Liver (tissue), 9 donors: Measurements from ENCODE around the gene MKRN2. TPM values are rescaled to one million over a fixed set of nuclear protein-coding genes. Genes with fewer than 3 reads are reported as not detected.

Experiments used
- DNase-seq: peaks from one replicate; pipeline ENCODE4 v3.0.0-alpha.2; 2017; ENCODE audit warnings: low spot score
- H3K27ac ChIP-seq, 2 donors: one replicate each; pipeline ENCODE4 v1.7.0; 2013; ENCODE audit warnings: inconsistent platforms in 2 of 2, low read length in 2 of 2, control low read depth in 1 of 2, low read depth in 1 of 2, mild to moderate bottlenecking in 1 of 2
- H3K27me3 ChIP-seq, 4 donors: one replicate each; pipeline versions ENCODE4 v1.6.1 to v1.7.0; 2013; ENCODE audit warnings: low read length in 3 of 4, inconsistent platforms in 1 of 4, mild to moderate bottlenecking in 1 of 4, moderate library complexity in 1 of 4; ENCODE audit not compliant: control insufficient read depth in 4 of 4, insufficient read depth in 4 of 4
- H3K36me3 ChIP-seq, 4 donors: one replicate each; pipeline versions ENCODE4 v1.6.1 to v1.7.0; 2013; ENCODE audit warnings: low read length in 3 of 4, mild to moderate bottlenecking in 3 of 4, low read depth in 1 of 4, moderate library complexity in 1 of 4; ENCODE audit not compliant: control insufficient read depth in 4 of 4, insufficient read depth in 3 of 4
- H3K4me1 ChIP-seq, 4 donors: one replicate each; pipeline versions ENCODE4 v1.6.1 to v1.7.0; 2013; ENCODE audit warnings: low read length in 3 of 4, mild to moderate bottlenecking in 3 of 4, moderate library complexity in 1 of 4; ENCODE audit not compliant: control insufficient read depth in 4 of 4, insufficient read depth in 4 of 4
- H3K4me3 ChIP-seq, 3 donors: one replicate each; pipeline versions ENCODE4 v1.6.1 to v1.7.0; 2013; ENCODE audit warnings: low read length in 3 of 3, control low read depth in 1 of 3, low read depth in 1 of 3, mild to moderate bottlenecking in 1 of 3
- H3K9ac ChIP-seq, 2 donors: one replicate each; pipeline ENCODE4 v1.7.0; 2013; ENCODE audit warnings: low read length in 2 of 2, mild to moderate bottlenecking in 2 of 2, moderate library complexity in 2 of 2, control low read depth in 1 of 2, low read depth in 1 of 2
- H3K9me3 ChIP-seq, 4 donors: one replicate each; pipeline versions ENCODE4 v1.6.1 to v1.7.0; 2013; ENCODE audit warnings: low read length in 3 of 4; ENCODE audit not compliant: control insufficient read depth in 4 of 4
- CTCF ChIP-seq: fragments of 150-350 bp; IDR thresholded peaks from 2 replicates; pipeline ENCODE4 v1.5.1; 2017; ENCODE audit warnings: improper control_type of control experiment, low read depth, low read length; ENCODE audit not compliant: missing input control
- EGR1 ChIP-seq, 2 donors: IDR thresholded peaks; 2 replicates each; pipeline ENCODE4 v1.6.1; 2016 to 2018; ENCODE audit warnings: antibody characterized with exemption in 2 of 2, low read depth in 2 of 2
- FOXA1 ChIP-seq: IDR thresholded peaks from 2 replicates; pipeline ENCODE4 v1.6.1; 2016; ENCODE audit warnings: antibody characterized with exemption
- FOXA2 ChIP-seq: IDR thresholded peaks from 2 replicates; pipeline ENCODE4 v1.6.1; 2016; ENCODE audit warnings: antibody characterized with exemption
- GABPA ChIP-seq, 2 donors: IDR thresholded peaks in 1 of 2; conservative IDR thresholded peaks in 1 of 2; 2 replicates each; pipeline ENCODE4 v1.6.1; 2016; ENCODE audit warnings: antibody characterized with exemption in 2 of 2, mild to moderate bottlenecking in 1 of 2, moderate library complexity in 1 of 2
- HNF4A ChIP-seq, 2 donors: conservative IDR thresholded peaks; 2 replicates each; pipeline ENCODE4 v1.6.1; 2016; ENCODE audit warnings: antibody characterized with exemption in 2 of 2, mild to moderate bottlenecking in 2 of 2
- HNF4G ChIP-seq: IDR thresholded peaks from 2 replicates; pipeline ENCODE4 v1.6.1; 2016; ENCODE audit warnings: antibody characterized with exemption
- JUND ChIP-seq, 2 donors: IDR thresholded peaks; 2 replicates each; pipeline ENCODE4 v1.6.1; 2016; ENCODE audit warnings: antibody characterized with exemption in 2 of 2
- MAX ChIP-seq: IDR thresholded peaks from 2 replicates; pipeline ENCODE4 v1.6.1; 2016; ENCODE audit warnings: antibody characterized with exemption
- NR2F2 ChIP-seq: IDR thresholded peaks from 2 replicates; pipeline ENCODE4 v1.6.1; 2016; ENCODE audit warnings: antibody characterized with exemption
- RAD21 ChIP-seq, 2 donors: IDR thresholded peaks; 2 replicates each; pipeline ENCODE4 v1.6.1; 2016; ENCODE audit warnings: antibody characterized with exemption in 2 of 2, mild to moderate bottlenecking in 2 of 2
- RXRA ChIP-seq, 2 donors: IDR thresholded peaks; 2 replicates each; pipeline ENCODE4 v1.6.1; 2017 to 2018; ENCODE audit warnings: antibody characterized with exemption in 2 of 2, mild to moderate bottlenecking in 1 of 2
- SP1 ChIP-seq: IDR thresholded peaks from 2 replicates; pipeline ENCODE4 v1.6.1; 2018; ENCODE audit warnings: antibody characterized with exemption, mild to moderate bottlenecking
- TAF1 ChIP-seq: conservative IDR thresholded peaks from 2 replicates; pipeline ENCODE4 v1.6.1; 2016; ENCODE audit warnings: antibody characterized with exemption, mild to moderate bottlenecking
- YY1 ChIP-seq: IDR thresholded peaks from 2 replicates; pipeline ENCODE4 v1.6.1; 2016; ENCODE audit warnings: antibody characterized with exemption, mild to moderate bottlenecking
- WGBS: extraction: QIAGEN DNeasy Blood & Tissue Kit; methylation state at CpG from one replicate; pipeline ENCODE4 v1.1.7; 2013; 5-methylcytosine and 5-hydroxymethylcytosine counted together
- polyA plus RNA-seq, 2 donors: library from polyadenylated mRNA; stranded (reverse) in 1 of 2; unstranded in 1 of 2; fragments of 200-250 nt in 1 of 2; fragments of >200 nt in 1 of 2; fragmentation: Nextera tagmentation in 1 of 2; extraction: Ambion mirVana in 1 of 2; gene quantifications; one replicate each; pipeline versions ENCODE4 v1.2.1 to v1.2.3, GENCODE V29; 2013 to 2015
- total RNA-seq, 2 donors: library from RNA; depleted of rRNA; stranded (reverse); fragments of >200 nt; gene quantifications; one replicate each; pipeline ENCODE4 v1.2.3, GENCODE V29; 2014
- TF ChIP-seq, protein P1 (sequence below): IDR thresholded peaks from 2 replicates; pipeline ENCODE4 v1.6.1; 2016; ENCODE audit warnings: antibody characterized with exemption
- TF ChIP-seq, protein P2 (sequence below): IDR thresholded peaks from 2 replicates; pipeline ENCODE4 v1.6.1; 2016; ENCODE audit warnings: antibody characterized with exemption, mild to moderate bottlenecking
- TF ChIP-seq, protein P3 (sequence below): IDR thresholded peaks from 2 replicates; pipeline ENCODE4 v1.6.1; 2016; ENCODE audit warnings: antibody characterized with exemption
- donor health status: healthy.
- donor health status: healthy.
- donor health status: healthy.
- donor health status: healthy.
- donor health status: healthy.

MKRN2 gene
- total and polyA plus RNA-seq, 4 donors = 6.1 to 17.3 (median 11.7) TPM

GRCh38 chr3:12585181-12585580 is 28.3 kb downstream of the MKRN2 start:
- Histone ChIP-seq H3K9me3 (no peaks in the 10 kb centered on the region), H3K27me3 (no peaks in the 10 kb centered on the region), H3K4me1 (peaks cover 0 to 8% (median 4%) of the 10 kb centered on the region in 4 donors), H3K9ac (no peak overlapping the region), H3K36me3 (peaks cover 14 to 81% (median 58%) of the 10 kb centered on the region in 4 donors), H3K4me3 (no peak overlapping the region), H3K27ac (no peak overlapping the region)
- DNase-seq = no peak
- TF ChIP-seq FOXA1 (no peak), RXRA (IDR thresholded peaks at IDR 0.05) (no peak), CTCF (no peak), GABPA (IDR thresholded peaks at IDR 0.05 in 1 of 2, conservative IDR thresholded peaks at IDR 0.05 in 1 of 2) (no peak), NR2F2 (no peak), HNF4G (no peak)
- TF ChIP-seq, protein P1, sequence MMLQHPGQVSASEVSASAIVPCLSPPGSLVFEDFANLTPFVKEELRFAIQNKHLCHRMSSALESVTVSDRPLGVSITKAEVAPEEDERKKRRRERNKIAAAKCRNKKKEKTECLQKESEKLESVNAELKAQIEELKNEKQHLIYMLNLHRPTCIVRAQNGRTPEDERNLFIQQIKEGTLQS = no peak
- WGBS = 91% methylated on average over 3 of the region's 3 CpGs

DNA sequence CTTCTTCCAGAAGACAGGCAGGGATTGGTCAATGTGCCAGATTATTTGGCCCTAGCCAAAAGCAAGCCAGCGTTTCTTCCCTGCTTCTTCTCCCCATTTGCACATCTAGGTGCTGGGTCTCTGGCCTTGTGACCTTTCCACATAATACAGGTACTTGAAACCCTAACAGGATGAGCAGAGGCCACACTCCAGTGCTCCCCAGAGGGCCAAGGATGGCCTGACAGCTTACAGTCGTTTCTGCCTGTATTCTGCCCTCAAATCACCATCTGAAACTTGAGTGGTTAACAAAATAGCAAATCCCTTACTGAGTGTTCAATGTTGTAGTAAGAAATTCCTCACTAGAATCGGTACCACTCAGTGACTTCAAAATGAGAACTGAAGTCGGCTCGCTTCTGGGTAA is 29.1 kb downstream of the MKRN2 start:
- H3K4me1 ChIP-seq = peaks cover 0 to 8% (median 4%) of the 10 kb centered on the region in 4 donors
- peaks cover 12 to 84% (median 65%) of the 10 kb centered on the region in 4 donors for H3K36me3 ChIP-seq
- no peaks in the 10 kb centered on the region for H3K27me3 ChIP-seq
- no peak overlapping the region for H3K27ac ChIP-seq
- 86% methylated on average over 5 of the region's 5 CpGs for WGBS
- no peak for TF ChIP-seq EGR1 (IDR thresholded peaks at IDR 0.05; ENCODE audit: low read depth in 2 of 2)
- TF ChIP-seq, protein P2, sequence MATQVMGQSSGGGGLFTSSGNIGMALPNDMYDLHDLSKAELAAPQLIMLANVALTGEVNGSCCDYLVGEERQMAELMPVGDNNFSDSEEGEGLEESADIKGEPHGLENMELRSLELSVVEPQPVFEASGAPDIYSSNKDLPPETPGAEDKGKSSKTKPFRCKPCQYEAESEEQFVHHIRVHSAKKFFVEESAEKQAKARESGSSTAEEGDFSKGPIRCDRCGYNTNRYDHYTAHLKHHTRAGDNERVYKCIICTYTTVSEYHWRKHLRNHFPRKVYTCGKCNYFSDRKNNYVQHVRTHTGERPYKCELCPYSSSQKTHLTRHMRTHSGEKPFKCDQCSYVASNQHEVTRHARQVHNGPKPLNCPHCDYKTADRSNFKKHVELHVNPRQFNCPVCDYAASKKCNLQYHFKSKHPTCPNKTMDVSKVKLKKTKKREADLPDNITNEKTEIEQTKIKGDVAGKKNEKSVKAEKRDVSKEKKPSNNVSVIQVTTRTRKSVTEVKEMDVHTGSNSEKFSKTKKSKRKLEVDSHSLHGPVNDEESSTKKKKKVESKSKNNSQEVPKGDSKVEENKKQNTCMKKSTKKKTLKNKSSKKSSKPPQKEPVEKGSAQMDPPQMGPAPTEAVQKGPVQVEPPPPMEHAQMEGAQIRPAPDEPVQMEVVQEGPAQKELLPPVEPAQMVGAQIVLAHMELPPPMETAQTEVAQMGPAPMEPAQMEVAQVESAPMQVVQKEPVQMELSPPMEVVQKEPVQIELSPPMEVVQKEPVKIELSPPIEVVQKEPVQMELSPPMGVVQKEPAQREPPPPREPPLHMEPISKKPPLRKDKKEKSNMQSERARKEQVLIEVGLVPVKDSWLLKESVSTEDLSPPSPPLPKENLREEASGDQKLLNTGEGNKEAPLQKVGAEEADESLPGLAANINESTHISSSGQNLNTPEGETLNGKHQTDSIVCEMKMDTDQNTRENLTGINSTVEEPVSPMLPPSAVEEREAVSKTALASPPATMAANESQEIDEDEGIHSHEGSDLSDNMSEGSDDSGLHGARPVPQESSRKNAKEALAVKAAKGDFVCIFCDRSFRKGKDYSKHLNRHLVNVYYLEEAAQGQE = no peak
- TF ChIP-seq HNF4G = no peak
- TF ChIP-seq CTCF = no peak
- TF ChIP-seq FOXA1 = no peak
- no peak for TF ChIP-seq JUND (IDR thresholded peaks at IDR 0.05)
- no peak for TF ChIP-seq MAX
- no peak for TF ChIP-seq FOXA2
- TF ChIP-seq TAF1 = no peak
- no peak for TF ChIP-seq RXRA (IDR thresholded peaks at IDR 0.05)
- no peak for TF ChIP-seq YY1
- no peak for TF ChIP-seq NR2F2
- TF ChIP-seq, protein P1 = no peak
- no peak for TF ChIP-seq RAD21 (IDR thresholded peaks at IDR 0.05)
- no peak for TF ChIP-seq SP1
- no peak for TF ChIP-seq GABPA (IDR thresholded peaks at IDR 0.05 in 1 of 2, conservative IDR thresholded peaks at IDR 0.05 in 1 of 2)
- TF ChIP-seq HNF4A (conservative IDR thresholded peaks at IDR 0.05) = no peak
- TF ChIP-seq, protein P3, sequence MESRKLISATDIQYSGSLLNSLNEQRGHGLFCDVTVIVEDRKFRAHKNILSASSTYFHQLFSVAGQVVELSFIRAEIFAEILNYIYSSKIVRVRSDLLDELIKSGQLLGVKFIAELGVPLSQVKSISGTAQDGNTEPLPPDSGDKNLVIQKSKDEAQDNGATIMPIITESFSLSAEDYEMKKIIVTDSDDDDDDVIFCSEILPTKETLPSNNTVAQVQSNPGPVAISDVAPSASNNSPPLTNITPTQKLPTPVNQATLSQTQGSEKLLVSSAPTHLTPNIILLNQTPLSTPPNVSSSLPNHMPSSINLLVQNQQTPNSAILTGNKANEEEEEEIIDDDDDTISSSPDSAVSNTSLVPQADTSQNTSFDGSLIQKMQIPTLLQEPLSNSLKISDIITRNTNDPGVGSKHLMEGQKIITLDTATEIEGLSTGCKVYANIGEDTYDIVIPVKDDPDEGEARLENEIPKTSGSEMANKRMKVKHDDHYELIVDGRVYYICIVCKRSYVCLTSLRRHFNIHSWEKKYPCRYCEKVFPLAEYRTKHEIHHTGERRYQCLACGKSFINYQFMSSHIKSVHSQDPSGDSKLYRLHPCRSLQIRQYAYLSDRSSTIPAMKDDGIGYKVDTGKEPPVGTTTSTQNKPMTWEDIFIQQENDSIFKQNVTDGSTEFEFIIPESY = no peak
- H3K9me3 ChIP-seq = no peaks in the 10 kb centered on the region
- H3K4me3 ChIP-seq = no peak overlapping the region
- H3K9ac ChIP-seq = no peak overlapping the region
- no peak for DNase-seq
